Muscle layer of colon (tissue), 2 donors: ENCODE data around the gene CTDSPL.
"Not testable (repeated sequence)": the region's sequence is repeated elsewhere in the genome, so short reads cannot be mapped to it uniquely, and the experiment has no call there.

Experiments
- H3K27ac ChIP-seq: one replicate; pipeline ENCODE4 v1.7.0; 2013; ENCODE audit warnings: low read depth, mild to moderate bottlenecking, low read length, moderate library complexity
- H3K27me3 ChIP-seq, 2 donors: one replicate each; pipeline ENCODE4 v1.7.0; 2013; ENCODE audit warnings: low read length in 2 of 2, mild to moderate bottlenecking in 2 of 2; ENCODE audit not compliant: insufficient read depth in 2 of 2, control insufficient read depth in 1 of 2
- H3K36me3 ChIP-seq: one replicate; pipeline ENCODE4 v1.7.0; 2013; ENCODE audit warnings: mild to moderate bottlenecking, low read length; ENCODE audit not compliant: insufficient read depth
- H3K4me1 ChIP-seq: one replicate; pipeline ENCODE4 v1.7.0; 2013; ENCODE audit warnings: mild to moderate bottlenecking, low read length; ENCODE audit not compliant: insufficient read depth
- H3K4me3 ChIP-seq, 2 donors: one replicate each; pipeline ENCODE4 v1.7.0; 2013; ENCODE audit warnings: low read length in 2 of 2, low read depth in 1 of 2, mild to moderate bottlenecking in 1 of 2, moderate library complexity in 1 of 2
- H3K9ac ChIP-seq: one replicate; pipeline ENCODE4 v1.7.0; 2013; ENCODE audit warnings: low read length
- H3K9me3 ChIP-seq: one replicate; pipeline ENCODE4 v1.7.0; 2013; ENCODE audit warnings: mild to moderate bottlenecking, low read length
- donor health status: abdominal sarcoma.
- donor health status: Adenocarcinoma of cecum.

The CTDSPL gene

DNA sequence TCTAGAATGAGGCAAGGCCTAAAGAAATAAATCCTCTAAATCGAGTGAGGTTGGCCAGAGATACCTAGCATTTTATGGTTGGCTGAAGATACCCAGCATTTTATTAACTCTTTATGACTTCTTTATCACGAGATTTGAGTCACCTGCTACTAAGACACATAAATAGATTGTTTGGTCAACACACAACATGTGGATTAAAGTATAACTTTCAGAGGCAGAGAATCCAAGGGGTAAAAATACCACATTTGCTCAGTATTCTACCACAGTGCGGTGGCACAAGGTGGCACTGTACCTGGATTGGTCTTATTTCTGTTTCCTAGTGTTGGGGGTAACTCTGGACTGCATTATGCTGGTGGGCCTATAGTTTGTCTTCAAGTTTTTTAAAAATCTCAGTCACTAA lies 102.0 kb downstream of the CTDSPL start:
- Histone ChIP-seq H3K9me3 (no peaks in the 10 kb centered on the region), H3K9ac (no peak overlapping the region), H3K4me3 (no peak overlapping the region), H3K36me3 (peaks cover 5% of the 10 kb centered on the region), H3K27ac (no peak overlapping the region), H3K4me1 (peaks cover 21% of the 10 kb centered on the region), H3K27me3 (no peaks in the 10 kb centered on the region)

DNA sequence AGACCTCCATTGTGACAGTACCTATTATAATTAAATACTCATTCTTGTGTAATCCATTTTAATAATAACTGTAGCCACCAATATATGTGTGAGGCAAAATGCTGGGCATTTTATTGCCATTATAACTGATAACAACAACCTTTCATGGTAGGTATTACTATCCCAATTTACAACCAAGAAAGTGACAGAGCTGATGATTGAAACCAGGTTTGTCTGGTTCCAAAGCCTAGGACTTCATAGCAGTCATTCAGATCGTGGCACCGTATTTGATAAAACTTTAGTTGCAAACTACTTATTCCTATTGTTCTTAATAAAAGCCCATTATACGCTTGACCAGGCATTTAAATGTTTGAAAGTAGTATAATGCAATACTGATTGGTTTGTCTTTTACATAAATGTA lies 102.5 kb downstream of the CTDSPL start:
- no peak overlapping the region for H3K9ac ChIP-seq

DNA sequence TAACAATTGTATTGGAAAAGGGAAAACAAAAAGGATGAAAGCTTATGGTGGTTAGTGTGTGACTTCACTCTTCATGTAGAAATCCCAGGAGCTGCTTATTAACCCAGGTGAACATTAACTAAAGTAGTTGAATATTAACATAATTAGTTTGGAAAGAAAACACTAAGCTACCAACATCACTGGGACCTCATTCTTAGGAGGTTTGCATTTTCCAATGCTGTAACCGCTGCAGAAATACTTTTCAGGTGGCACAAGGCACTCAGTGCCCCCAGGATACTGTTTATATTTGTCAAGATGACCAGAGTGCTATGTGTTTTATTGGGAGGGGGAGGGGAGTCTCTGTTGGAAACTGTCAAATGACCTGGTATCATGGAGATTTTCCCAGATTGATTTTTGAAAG lies 103.0 kb downstream of the CTDSPL start:
- peaks cover 21% of the 10 kb centered on the region for H3K4me1 ChIP-seq
- peaks cover 3% of the 10 kb centered on the region for H3K36me3 ChIP-seq
- no peaks in the 10 kb centered on the region for H3K27me3 ChIP-seq
- no peaks in the 10 kb centered on the region for H3K9me3 ChIP-seq
- H3K27ac ChIP-seq, result no peak overlapping the region
- H3K4me3 ChIP-seq, result no peak overlapping the region
- no peak overlapping the region for H3K9ac ChIP-seq

More for the DNA sequence above, 102.5 kb downstream of the CTDSPL start:
- Histone ChIP-seq H3K4me1 (peaks cover 21% of the 10 kb centered on the region), H3K27ac (no peak overlapping the region), H3K27me3 (no peaks in the 10 kb centered on the region), H3K36me3 (peaks cover 3% of the 10 kb centered on the region), H3K9me3 (no peaks in the 10 kb centered on the region), H3K4me3 (no peak overlapping the region)

DNA sequence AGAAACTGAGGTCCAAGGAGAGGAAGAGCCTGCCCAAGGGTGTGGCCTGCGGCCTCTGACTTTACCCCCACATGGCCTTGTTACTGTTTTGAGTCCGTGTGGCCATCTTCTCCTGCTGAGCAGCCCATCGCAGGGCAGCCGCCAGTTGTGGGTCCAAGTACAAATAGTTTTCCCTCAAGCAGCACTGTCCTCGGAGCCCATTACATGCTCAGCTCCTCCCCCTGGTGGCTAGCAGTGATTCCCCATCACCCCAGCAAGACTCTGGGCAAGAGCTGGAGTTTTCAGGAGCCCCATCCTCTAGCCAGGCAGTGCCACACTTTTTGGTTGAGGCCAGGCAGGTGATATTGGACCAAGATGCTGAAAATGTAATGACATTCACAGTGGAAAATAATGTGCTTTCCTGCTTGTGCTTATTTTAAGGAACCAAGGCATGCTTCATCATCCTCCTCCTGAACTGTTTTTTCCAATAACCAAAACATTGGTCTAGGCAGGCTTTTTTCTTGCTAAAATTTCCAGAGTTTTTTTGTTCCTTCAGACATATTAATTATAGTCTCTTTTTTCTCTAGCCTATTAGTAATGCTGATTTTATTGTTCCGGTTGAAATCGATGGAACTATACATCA lies 105.7 kb downstream of the CTDSPL start:
- no peak overlapping the region for H3K27ac ChIP-seq
- H3K9ac ChIP-seq, result no peak overlapping the region

DNA sequence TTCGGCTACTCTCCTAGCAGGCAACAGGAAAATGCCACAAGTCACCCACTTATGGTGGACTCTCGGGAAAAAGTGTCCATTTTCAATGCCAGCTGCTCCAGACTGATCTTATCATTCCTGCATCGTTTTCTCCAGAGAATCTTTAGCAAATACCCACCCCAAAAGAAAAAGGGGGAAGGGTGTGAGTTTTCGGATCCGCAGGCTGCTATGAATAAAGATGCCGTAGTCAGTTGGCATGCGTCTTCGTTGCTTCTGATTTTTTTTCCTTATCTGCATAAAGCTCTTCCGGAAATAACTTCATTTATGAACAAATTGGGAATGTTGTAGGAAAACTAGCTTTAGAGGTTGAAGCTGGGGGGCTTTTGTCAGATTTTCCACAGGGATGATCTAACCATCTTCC lies 106.5 kb downstream of the CTDSPL start:
- Histone ChIP-seq H3K4me1 (peaks cover 9% of the 10 kb centered on the region), H3K27ac (no peak overlapping the region), H3K27me3 (no peaks in the 10 kb centered on the region), H3K4me3 (no peak overlapping the region), H3K36me3 (peaks cover 12% of the 10 kb centered on the region), H3K9ac (no peak overlapping the region), H3K9me3 (no peaks in the 10 kb centered on the region)

More for the DNA sequence above, 105.7 kb downstream of the CTDSPL start:
- H3K4me1 ChIP-seq, result peaks cover 9% of the 10 kb centered on the region
- H3K9me3 ChIP-seq, result no peaks in the 10 kb centered on the region
- no peak overlapping the region for H3K4me3 ChIP-seq
- peaks cover 12% of the 10 kb centered on the region for H3K36me3 ChIP-seq
- no peaks in the 10 kb centered on the region for H3K27me3 ChIP-seq

DNA sequence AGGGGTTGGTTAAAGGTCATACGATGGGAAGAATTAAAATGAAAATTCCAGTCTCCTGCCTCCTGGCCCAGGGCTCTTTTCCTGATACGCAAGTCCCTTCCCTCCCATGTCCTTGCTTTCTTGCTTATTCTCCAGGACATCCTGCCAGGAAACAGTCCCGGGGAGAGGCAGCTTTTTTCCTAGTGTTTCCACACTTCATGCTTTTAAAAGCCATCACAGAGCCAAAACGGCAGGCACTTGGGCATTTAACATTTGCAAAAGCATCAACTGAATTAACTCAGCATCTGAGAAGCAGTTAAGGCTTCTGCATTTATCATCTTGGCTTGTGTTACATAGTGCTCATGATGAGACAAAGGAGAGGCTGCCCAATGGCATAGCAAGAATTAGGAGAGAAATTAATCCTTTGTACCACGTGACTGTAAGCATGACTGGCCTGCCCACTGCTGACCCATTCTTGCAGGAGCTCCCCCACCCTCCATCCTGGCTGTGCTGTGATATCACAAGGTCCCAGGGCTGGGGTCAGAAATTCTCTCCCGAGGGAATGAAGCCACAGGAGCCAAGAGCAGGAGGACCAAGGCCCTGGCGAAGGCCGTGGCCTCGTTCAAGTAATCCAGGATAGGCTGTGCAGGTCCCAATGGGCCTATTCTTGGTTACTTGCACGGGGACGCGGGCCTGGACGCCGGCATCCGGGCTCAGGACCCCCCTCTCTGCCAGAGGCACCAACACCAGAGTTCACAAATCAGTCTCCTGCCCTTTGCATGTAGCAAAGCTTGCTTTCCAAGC lies 107.3 kb downstream of the CTDSPL start:
- no peak overlapping the region for H3K9ac ChIP-seq
- H3K36me3 ChIP-seq, result peaks cover 16% of the 10 kb centered on the region
- no peaks in the 10 kb centered on the region for H3K9me3 ChIP-seq
- peaks cover 9% of the 10 kb centered on the region for H3K4me1 ChIP-seq
- H3K4me3 ChIP-seq, result no peak overlapping the region
- no peaks in the 10 kb centered on the region for H3K27me3 ChIP-seq
- no peak overlapping the region for H3K27ac ChIP-seq

DNA sequence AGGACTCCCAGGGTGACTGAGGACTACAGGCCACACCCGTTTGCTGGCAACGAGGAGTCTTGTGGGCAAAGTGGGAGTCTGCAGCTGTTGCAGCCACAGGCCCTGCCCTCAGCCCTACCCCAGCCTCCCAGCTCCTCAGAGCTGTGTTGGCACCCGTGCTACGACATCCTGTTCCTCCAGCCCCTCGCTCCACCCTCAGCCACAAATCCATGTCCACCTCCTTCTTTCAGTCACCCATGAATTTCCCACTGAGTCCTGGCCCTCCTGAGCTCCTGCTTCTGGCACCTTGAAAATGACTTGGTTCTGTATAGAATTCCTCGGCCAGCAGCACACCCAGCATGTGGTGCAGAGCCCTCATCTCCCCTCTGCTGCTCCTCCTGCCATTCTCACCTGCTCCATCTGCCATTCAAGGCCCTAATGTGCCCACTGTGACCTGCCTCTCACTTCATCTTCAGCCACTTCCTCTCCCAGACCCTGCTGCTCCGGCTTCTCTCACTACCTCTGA lies 108.0 kb downstream of the CTDSPL start:
- no peak overlapping the region for H3K27ac ChIP-seq
- no peak overlapping the region for H3K9ac ChIP-seq
- no peak overlapping the region for H3K4me3 ChIP-seq
- no peaks in the 10 kb centered on the region for H3K27me3 ChIP-seq
- H3K36me3 ChIP-seq, result peaks cover 20% of the 10 kb centered on the region
- no peaks in the 10 kb centered on the region for H3K9me3 ChIP-seq
- peaks cover 9% of the 10 kb centered on the region for H3K4me1 ChIP-seq

DNA sequence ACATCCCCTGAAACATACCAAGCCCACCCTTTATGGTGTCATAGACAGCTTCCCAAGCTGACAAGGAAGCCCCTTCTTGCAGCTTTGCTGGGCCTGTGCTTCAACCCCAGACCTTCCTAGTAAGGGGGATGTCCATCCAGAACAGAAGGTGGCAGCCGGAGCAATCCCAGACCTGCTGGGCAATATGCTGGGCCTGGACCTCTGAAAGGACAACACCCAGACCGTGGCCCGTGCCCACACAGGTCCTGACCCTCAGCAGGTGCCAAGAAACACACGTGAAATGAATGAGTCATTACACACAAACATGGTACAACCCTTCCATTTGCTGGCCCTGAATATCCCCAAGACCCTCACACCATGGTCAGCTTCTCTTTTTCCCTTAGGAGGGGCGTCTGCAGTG lies 109.1 kb downstream of the CTDSPL start:
- Histone ChIP-seq H3K9ac (no peak overlapping the region), H3K36me3 (peaks cover 25% of the 10 kb centered on the region), H3K27ac (no peak overlapping the region), H3K4me3 (no peak overlapping the region), H3K27me3 (no peaks in the 10 kb centered on the region), H3K4me1 (peaks cover 9% of the 10 kb centered on the region), H3K9me3 (no peaks in the 10 kb centered on the region)

DNA sequence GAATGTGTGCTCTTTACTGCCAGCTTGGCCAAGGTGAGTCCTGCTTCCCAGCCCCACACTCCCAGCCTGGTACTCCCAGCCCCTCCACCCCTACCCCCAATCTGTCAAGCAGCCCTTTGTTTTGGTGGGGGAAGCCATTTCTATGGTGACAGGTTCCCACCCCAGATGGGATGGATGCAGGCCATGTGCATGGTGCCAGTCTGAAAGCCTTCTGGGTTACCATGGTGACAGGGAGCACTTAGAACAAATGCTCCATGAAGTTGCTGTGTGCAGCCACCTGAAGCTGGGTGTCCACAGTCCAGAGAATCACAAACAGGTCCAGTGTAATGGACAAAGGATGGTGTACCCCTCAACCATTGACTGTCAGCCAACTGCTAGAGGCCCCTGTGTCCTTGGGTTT lies 109.8 kb downstream of the CTDSPL start:
- no peaks in the 10 kb centered on the region for H3K27me3 ChIP-seq
- no peak overlapping the region for H3K9ac ChIP-seq
- peaks cover 9% of the 10 kb centered on the region for H3K4me1 ChIP-seq
- no peak overlapping the region for H3K4me3 ChIP-seq
- peaks cover 29% of the 10 kb centered on the region for H3K36me3 ChIP-seq
- H3K9me3 ChIP-seq, result no peaks in the 10 kb centered on the region
- H3K27ac ChIP-seq, result no peak overlapping the region

DNA sequence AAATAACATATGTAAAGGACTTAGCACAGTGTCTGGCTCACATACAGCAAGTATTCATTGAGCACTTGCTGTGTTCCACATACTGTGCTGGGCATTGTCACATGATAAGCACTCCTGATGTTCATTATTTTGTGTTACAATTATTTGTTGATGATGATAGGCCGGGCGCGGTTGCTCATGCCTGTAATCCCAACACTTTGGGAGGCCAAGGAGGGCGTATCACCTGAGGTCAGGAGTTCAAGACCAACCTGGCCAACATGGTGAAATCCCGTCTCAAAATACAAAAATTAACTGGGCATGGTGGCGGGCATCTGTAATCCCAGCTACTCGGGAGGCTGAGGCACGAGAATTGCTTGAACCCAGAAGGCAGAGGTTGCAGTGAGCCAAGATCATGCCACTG lies 110.4 kb downstream of the CTDSPL start:
- not testable (repeated sequence) for H3K27me3 ChIP-seq, H3K4me3 ChIP-seq, H3K4me1 ChIP-seq, H3K9ac ChIP-seq, H3K9me3 ChIP-seq, H3K27ac ChIP-seq
- peaks cover 33% of the 10 kb centered on the region for H3K36me3 ChIP-seq

DNA sequence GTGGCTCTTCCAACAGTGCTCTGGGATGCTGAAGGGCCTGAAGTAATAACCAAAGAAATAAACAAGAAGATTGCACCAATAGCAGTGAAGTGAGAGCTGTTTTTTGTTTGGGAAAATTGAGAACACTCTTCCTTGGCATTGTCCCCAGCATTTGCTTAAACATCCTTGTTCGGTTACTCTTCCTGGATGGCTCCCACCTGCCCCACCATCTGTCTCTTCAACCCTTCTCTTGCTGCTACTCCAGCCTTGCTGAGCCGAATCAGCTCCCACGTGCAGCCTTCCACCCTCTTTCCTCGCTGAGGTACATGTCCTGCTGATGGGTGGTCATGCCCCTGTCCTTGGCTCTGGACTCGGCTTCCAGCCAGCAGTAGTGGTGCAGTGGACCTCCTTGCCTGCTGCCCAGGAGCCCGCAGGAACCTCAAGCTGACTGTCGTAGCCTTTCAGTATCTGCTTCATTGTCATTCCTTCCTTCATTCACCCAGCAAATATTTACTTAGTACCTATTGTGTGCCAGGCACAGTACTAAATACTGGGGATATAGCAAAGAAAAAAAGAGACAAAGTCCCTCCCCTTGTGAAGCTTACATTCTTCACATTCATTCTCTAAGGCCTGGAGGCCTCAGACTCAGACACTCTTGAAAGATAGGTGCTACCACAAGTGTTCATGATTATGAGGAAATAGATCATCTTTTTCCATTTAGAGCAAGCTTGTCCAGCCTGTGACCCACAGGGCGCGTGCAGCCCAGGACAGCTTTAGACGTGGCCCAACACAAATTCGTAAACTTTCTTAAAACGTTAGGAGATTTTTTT lies 111.8 kb downstream of the CTDSPL start:
- H3K27me3 ChIP-seq, result no peaks in the 10 kb centered on the region
- H3K36me3 ChIP-seq, result peaks cover 42% of the 10 kb centered on the region
- H3K9ac ChIP-seq, result no peak overlapping the region
- no peaks in the 10 kb centered on the region for H3K4me1 ChIP-seq
- H3K9me3 ChIP-seq, result no peaks in the 10 kb centered on the region
- no peak overlapping the region for H3K27ac ChIP-seq
- no peak overlapping the region for H3K4me3 ChIP-seq
